ENCODE measurements around the gene TEAD1.
"Not testable (repeated sequence)": the region's sequence is repeated elsewhere in the genome, so short reads cannot be mapped to it uniquely, and the experiment has no call there.

TEAD1 gene

DNA sequence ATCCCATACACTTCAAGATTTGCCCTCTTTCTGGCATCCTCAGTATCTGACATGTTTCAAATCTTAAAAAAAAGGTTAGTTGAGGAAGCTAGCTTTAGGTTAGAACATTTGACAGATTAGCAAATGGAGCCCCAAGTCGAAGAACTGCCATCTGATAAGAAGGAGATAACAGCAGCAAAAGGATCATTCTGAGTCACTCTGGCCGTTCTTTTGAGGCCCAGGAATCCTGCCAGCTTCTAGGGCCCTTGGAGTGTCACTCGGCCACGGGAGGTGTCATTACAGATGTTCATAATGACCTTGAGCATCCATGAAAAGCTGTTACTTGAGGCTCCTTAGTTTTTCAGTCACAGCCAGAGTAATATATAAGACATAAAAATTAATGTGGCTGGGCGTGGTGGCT, 202.8 kb downstream of the TEAD1 start:
- no peak for DNase-seq

DNA sequence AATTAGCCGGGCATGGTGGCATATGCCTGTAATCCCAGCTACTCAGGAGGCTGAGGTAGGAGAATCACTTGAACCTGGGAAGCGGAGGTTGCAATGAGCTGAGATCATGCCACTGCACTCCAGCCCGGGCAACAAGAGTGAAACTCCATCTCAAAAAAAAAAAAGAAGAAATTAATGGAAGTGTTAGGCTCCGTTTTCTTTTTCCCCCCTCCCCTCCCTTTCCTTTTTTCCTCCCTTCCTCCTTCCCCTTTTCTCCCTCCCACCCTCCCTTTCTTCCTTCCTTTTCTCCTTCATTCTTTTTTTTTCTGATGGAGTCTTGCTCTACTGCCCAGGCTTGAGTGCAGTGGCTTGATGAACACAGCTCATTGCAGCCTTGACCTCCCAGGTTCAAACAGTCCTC, 203.3 kb downstream of the TEAD1 start:
- DNase-seq: not testable (repeated sequence)

DNA sequence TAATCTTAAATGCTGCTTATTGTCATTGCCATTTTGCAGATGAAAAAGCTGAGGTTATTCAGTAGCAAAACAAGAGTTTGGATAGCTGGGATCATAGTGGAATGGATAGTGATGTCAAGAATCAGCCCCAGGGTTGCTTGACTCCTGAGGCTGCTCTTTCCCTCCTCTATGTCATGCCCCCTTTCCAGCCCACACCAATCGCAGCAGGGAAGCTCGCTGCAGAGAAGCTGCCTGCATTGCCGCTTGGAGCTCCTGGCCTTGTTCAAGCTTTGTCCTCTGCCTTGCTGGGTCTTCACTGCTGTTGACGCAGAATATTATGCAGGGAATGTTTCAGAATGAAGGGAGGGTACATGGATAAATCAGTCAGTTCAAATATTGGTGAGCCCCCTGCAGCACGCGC, 206.1 kb downstream of the TEAD1 start:
- DNase-seq: no peak

DNA sequence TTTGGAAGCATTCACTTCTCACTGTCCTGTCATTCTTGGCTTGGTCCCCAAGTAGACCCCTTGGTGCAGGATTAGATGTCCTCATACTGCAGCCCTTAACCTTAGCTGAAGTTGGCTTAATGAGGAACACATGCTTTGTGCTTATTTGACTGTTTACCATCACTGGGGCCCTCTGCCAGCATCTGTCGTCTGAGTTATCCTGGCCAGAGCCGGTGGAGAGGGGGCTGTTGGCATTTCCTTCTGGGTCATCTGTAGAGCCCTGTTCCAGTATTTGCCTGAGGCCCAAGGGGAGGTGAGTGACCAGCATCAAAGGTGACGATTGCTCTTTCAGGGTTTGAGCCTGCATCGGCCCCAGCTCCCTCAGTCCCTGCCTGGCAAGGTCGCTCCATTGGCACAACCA, 208.4 kb downstream of the TEAD1 start:
- no peak for DNase-seq

DNA sequence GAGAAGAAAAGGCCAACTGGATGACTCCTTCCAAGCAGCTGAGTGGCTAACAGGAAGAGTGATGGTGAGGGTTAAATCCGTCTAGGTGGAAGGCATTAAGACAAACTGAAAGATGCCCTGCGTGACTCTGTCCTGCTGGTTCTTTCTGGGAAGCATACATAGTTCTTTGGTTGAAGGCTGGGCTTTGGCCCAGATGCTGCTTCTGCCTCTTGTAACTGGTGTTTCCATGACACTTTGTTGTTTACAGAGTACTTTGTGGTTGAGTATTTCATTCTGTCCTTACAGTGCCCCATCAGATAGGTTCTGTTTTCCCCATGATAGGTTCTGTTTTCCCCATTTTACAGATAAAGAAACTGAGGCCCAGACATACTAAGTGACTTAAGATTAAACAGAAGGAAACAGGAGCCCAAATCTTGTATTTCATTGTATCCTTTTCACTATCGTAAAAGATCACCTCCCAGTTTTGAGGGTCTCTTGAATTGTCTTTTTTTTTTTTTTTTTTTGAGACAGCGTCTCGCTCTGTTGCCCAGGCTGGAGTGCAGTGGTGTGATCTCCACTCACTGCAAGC, 210.6 kb downstream of the TEAD1 start:
- no peak for DNase-seq

DNA sequence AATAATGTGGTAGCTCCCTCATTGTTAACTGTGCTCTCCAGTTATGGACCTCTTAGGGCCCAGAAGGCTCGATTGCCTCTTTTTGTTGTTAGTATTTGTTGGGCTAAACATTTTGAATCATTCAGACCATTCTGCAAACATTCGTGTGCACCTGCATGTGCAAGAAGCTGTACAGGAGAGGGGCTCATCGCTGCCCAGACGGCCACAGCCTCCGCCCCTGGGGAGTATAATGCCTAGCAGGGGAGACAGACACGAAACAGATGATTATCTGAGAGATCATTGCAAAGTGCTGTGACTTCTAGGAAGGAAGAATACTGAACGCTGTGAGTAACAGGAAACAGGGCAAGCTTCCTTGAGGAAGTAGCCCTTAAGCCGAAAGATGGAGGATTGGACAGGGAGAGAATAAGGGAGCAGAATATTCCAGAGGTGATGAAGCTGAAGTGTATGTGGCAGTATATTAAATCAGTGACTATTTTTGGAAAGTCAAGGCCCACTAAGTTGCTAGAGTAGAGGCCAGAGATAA, 211.6 kb downstream of the TEAD1 start:
- no peak for DNase-seq

DNA sequence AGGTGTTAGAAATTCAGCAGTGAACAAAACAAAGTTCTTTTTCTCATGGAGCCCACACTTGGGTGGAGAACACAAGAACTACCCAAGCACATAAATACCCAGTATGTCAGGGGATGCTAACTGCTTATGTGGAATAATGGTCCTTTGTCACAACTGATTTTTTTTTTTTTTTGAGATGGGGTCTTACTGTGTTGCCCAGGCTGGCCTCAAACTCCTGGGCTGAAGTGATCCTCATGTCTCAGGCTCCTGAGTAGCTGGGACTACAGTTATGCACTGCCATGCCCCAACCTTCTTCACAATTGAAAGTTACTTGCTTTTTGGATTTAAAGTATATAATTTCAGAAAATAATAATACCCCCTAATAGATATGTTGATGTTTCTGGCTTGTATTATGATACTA, 212.3 kb downstream of the TEAD1 start:
- no peak for DNase-seq

DNA sequence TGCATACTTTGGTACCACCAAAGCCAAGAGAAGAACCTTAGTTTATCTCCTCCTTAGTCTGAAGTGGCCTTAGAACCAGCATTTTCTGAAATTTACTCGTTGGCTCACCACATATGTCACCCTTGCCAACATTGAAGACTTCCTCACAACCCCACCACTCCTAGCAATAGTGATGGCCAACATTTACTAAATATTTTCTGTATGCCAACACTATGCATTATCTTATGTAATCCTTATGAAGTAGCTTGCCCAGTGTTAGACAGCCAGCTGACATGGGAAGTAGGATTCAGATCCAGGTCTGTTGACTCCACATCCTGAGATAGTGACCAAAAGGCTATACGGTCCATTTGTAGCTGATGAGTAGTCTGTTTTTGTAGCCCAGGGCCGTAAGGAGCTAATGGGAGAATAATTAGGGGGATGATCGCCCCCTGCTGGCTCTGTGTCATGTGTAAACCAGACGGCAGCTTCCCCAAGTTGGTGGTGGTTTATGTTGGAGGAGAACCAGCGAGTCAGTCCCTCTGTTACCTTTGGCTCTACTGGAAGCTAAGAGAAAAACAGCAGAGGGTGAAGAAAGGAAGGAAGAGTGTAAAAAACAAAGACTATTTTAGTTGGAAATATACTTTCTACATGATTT, 214.4 kb downstream of the TEAD1 start:
- peak; percentile 67 for DNase-seq

DNA sequence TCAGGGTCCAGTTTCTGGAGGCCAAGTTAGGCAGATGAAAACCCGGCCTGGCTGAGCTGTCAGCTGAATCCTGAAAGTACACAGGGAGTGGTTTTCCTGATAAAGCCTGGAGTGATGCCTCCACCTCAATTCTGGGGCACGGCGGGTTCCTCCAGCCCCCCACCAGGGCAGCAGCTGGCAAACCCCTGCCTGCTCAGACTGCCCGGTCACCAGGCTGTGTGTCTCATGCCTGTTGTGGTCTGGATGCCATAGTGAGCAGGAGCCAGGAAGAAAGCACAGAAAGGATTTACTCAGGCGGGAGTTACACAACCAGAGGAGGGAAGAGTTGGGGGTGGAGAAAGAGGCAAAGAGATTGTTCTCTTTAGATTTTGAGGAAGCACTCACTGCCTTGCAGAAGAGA, 215.0 kb downstream of the TEAD1 start:
- DNase-seq: no peak

DNA sequence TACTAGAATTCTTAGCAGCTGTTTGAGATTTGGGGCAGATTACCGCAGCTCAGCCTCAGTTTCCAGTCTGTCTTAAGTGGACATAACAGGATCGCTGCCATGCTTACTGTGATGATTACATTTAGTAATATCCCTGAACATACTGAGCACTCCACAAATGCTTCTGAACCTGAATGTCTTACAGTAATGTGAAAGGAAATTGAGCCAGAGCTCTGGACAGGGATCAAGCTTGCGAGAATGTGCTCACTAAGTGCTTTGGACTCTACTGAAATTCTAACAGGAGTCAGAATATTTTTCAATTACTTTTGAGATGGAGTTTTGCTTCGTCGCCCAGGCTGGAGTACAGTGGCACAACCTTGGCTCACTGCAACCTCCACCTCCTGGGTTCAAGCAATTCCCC, 216.3 kb downstream of the TEAD1 start:
- no peak for DNase-seq

DNA sequence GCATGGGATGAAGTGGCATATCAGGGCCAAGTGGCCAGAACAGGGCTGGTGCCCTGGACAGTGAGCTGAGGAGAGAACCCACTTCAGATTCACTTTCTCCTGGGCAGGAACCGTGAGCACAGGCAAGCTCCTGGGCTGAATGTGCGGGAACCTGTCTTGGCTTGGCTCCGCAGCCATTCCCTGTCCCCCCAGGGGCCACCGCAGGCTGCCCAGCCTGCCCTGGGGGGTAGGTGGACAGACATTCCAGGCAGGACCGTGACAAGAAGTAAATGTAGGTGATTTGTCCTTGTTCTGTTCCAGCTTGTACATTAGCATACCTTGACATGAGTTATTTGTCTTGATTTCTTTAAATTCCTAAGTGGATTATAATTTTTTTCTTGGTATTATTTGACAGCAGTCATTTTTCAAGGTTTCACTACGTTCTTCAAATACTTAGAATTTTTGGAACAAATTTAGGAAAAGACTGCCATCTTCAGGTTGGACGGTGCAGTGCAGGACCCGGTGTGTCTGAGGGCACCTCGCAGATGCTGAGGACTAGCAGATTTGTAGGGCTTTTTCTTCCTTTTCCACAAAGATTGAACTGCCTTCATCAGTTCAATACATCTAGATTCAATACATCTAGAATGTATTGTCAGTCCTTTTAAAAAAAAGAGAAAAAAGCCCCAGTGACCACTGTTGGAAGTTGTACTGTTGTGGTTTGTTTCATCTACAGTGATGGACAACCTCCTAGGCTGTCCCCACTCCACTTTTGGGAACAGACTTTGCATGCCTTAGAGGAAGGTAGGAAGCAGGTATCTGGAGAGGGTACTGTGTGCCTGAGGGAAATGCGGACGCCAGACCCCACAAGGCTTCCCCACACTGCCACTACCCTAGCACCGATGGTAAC, 219.8 kb downstream of the TEAD1 start:
- peak; percentile 36 for DNase-seq

DNA sequence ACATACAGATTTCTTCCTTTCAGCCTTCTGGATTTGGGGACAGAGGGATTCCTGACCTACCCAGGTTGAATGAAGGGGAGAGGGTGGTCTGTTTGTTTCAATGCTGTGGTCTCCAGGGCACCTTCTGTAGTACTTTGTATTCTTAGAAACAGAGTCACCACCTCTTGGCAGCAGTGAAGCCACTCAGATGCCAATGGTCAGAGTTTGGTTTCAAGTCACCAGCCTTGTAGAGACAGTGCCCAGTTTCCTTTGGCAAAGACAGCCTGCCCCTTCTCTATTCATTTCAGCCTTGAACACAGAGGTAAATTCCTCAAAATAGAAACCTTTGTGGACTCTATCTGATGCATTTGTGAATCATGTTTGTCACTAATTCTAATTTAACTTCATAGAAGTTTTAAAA, 223.2 kb downstream of the TEAD1 start:
- no peak for DNase-seq

DNA sequence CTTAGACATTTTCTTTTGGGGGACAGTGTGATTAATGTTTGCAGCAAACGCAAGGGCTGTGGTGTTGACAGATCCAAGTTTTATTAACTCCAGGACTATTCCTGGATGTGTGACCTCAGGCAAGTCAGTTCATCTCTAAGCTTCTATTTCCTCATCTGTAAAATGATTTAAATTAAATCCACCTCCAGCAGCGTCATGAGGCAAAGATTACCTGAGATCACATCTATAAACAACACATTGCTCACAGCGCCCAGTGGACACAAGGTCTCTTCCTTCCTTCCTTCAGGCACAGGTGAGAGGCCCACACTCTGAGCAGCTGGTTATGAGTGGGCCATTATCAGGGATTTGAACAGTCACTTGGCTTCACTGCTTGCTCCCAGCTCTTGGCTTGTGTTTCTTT, 223.6 kb downstream of the TEAD1 start:
- no peak for DNase-seq

DNA sequence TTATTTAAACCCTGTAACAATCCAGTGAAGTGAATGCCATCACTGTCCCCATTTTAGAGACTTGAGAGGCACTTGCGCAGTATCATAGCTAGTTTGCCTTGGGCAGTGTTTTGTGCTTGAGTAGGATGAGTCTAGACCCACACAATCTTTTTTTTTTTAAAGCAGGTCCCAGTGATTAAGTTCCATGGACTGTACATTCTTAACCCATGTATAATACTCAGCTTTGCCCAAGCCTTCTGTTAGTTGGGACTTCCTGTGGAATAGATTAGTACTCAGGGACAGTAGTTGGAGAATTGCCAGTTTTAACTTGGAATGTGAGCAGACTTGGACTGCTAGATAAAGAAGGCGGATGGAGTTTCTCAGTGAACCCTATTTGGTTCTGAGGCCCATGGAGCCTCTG, 226.3 kb downstream of the TEAD1 start:
- DNase-seq: no peak

DNA sequence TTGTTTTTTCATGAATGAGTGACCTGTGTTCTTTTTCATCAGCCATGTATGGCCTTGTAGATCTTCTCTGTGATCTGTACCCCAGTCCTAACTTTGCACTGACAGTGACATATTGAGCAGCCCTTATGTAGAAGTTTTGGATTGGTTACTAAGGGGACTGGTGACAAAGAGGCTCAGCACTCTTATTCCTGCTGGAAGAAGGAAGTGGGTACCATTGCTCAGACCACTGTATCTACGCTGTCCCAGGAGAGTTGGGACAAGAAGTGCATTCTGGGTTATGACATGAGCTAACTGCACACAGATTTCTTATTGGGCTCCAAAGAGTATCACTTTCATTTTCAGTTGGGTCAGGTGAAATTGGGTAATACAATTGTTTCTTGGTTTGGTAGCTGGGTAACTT, 227.1 kb downstream of the TEAD1 start:
- DNase-seq: no peak

DNA sequence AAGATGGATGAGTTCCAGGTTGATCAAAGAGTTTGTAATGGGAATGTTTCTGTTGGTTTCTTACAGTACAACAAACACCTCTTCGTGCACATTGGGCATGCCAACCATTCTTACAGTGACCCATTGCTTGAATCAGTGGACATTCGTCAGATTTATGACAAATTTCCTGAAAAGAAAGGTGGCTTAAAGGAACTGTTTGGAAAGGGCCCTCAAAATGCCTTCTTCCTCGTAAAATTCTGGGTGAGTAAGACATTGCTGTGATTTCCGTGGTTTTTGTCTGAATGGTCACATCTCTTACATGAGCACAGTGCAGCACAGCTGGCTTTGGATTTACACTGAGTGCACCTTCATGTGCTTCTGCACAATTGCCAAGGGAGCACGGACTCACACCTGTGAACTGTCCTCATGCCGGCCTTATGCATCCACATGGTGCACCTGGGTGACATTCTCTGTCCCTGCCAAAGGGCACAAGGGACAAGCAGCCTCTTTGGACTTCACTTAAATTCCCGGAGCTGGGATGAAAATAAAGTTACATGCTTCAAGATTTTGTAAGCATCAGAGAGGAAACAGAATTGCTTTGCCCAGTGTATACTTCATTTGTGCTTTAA, 227.8 kb downstream of the TEAD1 start:
- DNase-seq: no peak

DNA sequence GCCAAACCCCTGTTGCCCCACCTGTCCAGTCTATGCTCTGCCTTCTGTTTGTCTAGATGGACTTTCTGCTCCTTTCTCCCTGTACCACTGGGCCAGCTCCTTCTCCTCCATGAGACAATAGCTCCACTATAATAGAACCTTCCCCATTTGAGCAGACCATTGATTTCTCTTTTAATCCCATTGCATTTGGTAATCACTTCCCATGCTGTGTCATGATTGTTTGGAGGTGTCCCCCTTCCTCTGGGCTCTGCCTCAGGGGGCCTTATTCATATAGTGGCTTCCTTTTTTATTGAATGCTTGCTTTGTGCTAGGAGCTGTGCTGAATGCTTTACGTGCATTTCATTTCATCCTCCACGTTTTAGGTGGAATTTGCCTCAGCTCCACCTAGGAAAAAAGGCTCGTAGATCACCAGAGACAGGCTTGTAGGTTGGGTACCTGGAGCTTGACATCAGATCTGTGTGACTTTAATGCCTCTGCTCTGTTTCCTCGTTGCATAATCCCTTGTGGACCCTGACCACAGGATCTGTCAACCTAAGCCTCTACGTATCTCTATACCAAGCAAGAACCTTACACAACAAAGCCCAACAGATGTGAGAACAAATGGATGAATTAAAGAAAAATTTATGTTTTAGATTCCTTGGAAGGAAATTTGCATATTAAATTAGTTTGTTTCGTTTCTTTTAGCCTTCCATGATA, 228.7 kb downstream of the TEAD1 start:
- DNase-seq: no peak

DNA sequence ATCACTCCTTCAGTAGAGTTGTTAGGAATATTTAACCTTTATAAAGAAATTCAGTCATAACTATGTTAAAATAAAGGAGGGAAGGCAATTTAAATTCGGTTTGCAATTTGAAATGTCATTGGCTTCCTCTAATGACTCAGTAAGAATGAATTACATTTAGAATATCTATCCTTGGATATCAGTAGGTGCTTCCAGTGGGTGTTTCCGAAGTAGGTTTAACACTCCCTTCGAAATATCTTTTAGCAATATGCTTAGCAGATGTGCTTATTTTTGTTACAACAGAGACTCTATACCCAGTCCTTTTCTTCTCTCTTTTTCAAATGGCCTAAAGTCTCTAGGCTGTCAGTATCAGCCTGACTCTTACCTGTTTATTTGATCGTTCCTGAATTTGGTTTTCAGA, 231.2 kb downstream of the TEAD1 start:
- DNase-seq: no peak

DNA sequence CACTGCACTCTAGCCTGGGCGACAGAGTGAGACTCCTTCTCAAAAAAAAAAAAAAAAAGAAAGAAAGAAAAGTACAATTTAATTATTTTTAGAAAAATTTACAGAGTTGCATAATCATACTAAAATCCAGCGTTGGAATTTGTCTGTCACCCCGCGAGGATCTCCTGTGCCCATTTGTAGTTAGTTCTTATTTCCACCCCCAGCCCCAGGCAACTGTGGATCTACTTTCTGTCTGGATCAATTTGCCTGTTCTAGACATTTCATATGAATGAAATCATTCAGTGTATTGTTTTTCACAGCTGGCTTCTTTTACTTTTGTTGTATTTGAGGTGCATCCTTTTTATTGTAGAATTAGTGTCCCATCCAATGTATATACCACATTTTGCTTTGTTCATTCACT, 232.3 kb downstream of the TEAD1 start:
- no peak for DNase-seq

DNA sequence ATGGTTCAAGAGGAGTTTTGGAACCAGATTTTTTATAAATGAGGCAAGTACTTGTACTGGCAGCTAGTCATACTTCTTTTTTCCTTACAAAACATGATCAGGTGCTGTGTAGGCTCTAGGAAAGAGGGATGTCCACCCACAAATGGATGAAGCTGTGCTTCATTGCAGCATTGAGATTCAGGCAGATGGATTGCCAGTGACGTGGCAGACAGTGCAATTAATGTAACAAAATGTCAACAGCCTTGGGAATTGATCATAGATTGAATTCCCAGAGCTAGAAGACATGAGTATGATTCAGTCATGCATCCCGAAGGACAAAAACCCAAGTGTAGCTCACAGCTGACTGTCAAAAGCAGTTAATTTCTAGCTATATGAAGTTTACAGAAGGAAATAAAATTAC, 235.7 kb downstream of the TEAD1 start:
- DNase-seq: no peak

DNA sequence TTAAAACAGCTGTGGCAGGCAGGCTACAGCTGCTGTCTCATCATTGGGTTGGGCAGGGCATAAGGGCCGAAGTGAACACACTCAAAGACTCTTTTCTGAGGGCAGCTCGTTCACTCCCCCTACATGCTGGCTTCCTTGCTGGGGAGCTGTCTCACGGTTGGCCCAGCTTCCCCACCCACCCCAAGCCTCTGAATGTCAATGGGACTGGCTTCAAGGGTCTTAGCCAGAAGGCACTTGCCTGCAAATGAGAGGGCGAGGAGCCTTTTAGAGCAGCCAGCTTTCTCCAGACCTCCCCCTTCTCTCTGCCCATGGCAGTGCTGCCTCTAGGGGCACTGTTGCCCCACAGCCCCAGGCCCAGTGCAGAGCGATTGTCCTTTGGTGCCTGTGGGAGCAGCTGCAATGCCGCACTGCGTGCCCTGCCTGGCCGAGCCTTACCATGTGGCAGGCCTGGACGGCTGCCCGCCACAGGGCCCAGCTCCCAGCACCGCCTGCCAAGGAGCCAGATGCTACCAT, 240.2 kb downstream of the TEAD1 start:
- no peak for DNase-seq

DNA sequence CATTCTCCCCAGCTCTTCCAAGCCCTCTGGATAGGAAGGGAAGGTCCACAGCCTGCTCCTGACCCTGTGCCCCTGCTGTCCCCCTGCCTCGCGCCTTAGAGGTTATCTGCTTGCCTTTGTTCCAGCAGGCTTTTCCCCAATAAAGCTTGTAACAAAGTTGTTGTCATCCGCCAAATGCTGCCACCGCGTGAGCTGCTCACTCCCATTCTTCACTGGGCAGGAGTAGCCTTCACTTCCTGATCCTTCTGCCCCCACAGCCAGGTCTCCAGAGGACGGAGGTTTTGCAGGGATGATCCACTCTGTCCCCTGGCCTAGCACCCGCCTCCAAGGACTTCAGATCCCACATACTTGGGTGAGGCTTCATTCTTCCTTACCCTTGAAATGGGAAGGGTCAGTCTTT, 240.9 kb downstream of the TEAD1 start:
- DNase-seq: no peak

DNA sequence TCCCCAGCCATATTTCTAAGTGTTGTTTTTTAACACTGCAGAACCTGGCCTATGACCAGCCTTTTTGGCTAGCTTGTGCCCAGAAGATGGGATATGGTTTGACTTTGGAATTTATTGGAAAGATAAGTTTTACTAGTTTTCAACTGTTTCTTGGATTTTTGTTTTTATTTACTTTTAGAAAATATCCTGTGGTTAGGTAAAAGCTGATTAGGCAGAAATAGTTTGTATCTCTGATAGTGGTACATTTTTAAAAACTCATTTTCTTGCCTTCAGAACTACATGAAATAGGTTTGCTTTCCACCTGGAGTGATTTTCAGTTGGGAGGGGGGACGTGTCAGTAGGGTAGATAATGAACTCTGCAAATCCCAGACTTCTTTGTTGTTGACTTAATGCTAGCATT, 243.6 kb downstream of the TEAD1 start:
- no peak for DNase-seq

All from NCI-H748 treated with DMSO at 0.1 percent for 48 hours (cell line).